GM19438 (cell line): ENCODE data around the gene KNDC1.
"Not testable (repeated sequence)": the region's sequence is repeated elsewhere in the genome, so short reads cannot be mapped to it uniquely, and the experiment has no call there.

Source experiments
- ATAC-seq: cut with Tn5 transposase; IDR thresholded peaks from one replicate; pipeline ENCODE4 v1.9.1; 2021; ENCODE audit warnings: low read depth; ENCODE audit not compliant: unreplicated experiment

The KNDC1 gene

GRCh38 chr10:133215586-133215985 is 55.6 kb downstream of the KNDC1 start:
- ATAC-seq = no peak

DNA sequence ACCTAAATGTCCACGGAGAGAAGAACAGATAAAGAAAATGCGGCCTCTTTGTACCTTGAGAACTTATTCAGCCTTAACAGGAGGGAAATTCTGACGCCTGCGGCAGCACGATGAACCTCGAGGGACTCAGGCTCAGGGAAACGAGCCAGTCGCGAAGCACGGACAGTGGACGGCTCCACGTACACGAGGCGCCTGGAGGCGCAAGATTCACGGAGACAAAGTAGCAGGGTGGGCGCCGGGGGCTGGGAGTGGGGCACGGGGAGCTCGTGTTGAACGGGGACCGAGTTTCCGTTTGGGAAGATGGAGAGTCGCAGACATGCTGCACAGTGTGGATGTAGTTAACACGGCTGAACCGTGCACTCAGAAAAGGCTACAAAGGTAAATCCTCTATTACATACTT is 56.8 kb downstream of the KNDC1 start:
- ATAC-seq = no peak

DNA sequence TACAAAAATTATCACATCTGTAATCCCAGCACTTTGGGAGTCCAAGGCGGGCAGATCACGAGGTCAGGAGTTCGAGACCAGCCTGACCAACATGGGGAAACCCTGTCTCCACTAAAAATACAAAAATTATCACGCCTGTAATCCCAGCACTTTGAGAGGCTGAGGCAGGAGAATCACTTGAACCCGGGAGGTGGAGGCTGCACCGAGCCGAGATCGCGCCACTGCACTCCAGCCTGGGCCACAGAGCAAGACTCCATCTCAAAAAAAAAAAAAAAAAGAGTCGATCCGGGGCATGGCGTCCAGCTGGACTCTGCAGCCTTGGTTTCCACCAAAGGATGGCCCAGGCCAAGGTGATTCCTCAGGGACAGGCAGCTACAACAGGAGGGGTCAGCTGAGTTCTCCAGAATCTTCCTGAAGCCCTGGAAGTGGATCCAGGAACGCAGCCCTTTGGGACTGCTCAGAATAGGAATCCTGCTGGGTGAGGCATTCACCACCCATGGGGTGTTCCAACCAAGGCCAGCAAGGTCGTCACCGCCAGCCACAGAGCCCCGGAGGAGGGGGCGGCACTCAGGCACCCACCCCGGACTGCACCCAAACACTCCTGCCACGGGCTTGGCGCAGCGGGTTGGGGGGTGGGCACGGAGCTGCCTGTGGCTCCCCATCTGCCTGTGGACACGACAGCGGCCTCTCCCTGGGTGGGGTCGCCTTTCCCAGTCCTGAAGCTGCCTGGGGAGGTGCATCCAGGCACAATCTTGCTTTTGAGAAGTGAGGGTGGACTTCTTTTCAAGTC is 58.0 kb downstream of the KNDC1 start:
- ATAC-seq = no peak

DNA sequence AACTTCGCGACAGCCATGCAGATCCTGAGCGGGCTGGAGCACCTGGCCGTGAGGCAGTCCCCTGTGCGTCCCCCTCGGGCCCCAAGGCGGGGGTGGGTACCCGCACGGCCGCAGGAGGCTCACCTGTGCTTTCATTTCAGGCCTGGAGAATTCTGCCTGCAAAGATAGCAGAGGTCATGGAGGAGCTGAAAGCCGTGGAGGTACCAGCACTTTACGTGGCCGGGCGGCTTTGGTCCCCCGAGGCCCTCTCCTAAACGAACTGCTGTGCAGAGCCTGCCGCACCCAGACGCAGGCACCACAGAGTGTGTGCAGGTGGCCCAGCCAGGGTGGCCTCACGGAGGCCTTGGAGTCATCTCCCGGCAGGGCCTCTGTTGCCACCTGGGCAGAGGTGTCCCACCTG is 58.9 kb downstream of the KNDC1 start:
- ATAC-seq = no peak

- ATAC-seq = no peak
These were observed 59.8 kb downstream of the KNDC1 start for GRCh38 chr10:133219782-133220181.

GRCh38 chr10:133221331-133221730 is 61.3 kb downstream of the KNDC1 start:
- ATAC-seq = no peak

DNA sequence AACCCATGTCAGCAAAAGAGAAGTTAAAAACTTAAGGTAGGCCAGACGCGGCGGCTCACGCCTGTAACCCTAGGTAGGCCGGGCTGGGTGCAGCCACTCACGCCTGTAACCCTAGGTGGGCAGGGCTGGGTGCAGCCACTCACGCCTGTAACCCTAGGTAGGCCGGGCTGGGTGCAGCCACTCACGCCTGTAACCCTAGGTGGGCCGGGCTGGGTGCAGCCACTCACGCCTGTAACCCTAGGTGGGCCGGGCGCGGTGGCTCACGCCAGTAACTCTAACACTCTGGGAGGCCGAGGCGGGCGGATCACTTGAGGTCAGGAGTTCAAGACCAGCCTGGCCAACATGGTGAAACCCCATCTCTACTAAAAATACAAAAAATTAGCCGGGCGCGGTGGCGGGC is 61.7 kb downstream of the KNDC1 start:
- not testable (repeated sequence) for ATAC-seq

- ATAC-seq = no peak
These were observed 64.1 kb downstream of the KNDC1 start for GRCh38 chr10:133224076-133224475.

DNA sequence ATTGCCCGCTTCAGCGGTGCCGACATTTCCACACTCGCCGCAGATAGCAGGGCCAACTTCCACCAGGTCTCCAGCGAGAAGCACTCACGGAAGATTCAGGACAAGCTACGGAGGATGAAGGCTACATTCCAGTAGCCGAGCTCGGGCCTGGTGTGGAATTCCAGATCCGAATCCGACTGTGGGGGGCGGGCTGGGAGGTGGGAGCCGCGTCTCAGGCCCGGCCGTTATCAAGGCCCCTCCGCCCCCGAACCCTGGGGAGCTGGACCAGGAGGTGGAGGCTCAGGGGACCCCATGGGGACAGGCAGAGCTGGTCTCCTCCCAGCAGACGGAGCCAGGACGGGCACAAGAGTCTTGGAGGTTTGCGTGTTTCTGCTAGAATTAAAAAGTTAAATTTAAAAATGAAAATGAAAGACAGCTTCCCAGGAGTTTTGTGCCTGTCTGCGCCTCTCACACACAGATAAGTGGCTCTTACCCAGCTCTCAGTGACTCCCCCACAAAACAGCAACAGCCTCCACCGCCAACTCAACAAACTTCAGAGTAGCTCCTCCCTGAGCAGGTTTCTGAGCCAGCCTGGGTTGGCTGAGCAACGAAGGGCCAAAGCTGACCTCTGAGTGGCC is 64.8 kb downstream of the KNDC1 start:
- ATAC-seq = no peak

DNA sequence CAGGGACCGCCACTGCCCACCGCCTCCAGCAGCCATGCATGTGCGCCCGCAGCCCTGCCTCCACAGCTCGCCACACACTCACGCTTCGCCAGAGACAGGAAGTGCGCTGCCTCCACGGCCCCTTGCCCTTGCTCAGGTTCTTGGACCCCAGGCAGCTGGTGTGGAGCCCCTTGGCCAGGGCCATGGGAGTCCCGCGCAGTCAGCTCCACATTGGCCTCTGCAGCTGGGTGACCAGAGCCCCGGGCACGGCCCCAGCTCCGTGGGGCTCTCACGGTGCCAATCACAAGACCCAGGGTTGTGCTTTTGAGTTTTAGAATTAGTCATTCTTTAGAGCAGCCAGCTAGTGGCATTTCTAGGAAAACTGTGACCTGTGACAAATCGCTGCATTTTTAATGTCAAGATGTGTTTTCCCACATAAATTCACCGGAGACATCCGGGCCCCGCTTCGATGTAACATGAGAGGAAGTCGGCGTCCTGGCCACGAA is 65.7 kb downstream of the KNDC1 start:
- ATAC-seq = no peak

GRCh38 chr10:133226251-133226808 is 66.3 kb downstream of the KNDC1 start:
- no peak for ATAC-seq

DNA sequence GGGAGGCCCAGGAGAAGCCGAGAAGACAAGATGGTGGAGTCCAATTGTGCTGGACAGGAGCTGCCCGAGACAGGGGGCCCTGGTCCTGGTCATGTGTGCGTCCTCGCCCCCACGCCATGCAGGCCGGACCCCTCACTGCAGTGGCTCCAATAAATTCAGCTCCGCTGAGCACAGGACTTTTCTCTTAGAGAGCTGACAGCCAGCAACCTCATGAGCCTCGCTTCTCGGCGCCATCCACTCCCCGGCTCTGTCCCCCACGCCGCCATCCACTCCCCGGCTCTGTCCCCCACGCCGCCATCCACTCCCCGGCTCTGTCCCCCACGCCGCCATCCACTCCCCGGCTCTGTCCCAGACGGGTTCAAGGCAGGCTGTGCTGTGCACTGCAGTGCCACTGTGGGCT is 67.2 kb downstream of the KNDC1 start:
- ATAC-seq = no peak

- no peak for ATAC-seq
These were observed 69.4 kb downstream of the KNDC1 start for GRCh38 chr10:133229265-133230043.

DNA sequence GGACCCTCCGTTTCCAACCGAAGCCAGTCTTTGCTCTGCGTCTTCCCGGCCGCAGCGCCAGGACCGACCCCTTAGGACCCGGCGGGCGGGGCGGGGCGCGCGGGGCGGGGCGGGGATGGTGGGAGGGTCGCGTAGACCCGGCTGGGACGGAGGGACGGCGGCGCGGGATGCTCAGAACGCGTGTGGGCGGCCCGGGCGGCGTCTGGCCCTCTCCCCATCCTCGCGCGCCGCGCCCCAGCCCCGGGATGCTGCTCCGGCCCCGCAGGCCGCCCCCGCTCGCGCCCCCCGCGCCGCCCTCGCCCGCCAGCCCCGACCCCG is 70.0 kb downstream of the KNDC1 start, which contains the start of gene UTF1:
Gene UTF1, plus strand, starts transcription at position 174 of the 318 bp plus-strand sequence. Its CDS starts 72 bp downstream, at position 246.
- ATAC-seq = no peak

GRCh38 chr10:133230387-133231195 is 70.6 kb downstream of the KNDC1 start:
- no peak for ATAC-seq

GRCh38 chr10:133231244-133231945 is 71.4 kb downstream of the KNDC1 start:
- ATAC-seq = no peak

- ATAC-seq = no peak
These were observed 72.0 kb downstream of the KNDC1 start for GRCh38 chr10:133231946-133232574.

GRCh38 chr10:133234796-133235195 is 74.8 kb downstream of the KNDC1 start:
- ATAC-seq = not testable (repeated sequence)

DNA sequence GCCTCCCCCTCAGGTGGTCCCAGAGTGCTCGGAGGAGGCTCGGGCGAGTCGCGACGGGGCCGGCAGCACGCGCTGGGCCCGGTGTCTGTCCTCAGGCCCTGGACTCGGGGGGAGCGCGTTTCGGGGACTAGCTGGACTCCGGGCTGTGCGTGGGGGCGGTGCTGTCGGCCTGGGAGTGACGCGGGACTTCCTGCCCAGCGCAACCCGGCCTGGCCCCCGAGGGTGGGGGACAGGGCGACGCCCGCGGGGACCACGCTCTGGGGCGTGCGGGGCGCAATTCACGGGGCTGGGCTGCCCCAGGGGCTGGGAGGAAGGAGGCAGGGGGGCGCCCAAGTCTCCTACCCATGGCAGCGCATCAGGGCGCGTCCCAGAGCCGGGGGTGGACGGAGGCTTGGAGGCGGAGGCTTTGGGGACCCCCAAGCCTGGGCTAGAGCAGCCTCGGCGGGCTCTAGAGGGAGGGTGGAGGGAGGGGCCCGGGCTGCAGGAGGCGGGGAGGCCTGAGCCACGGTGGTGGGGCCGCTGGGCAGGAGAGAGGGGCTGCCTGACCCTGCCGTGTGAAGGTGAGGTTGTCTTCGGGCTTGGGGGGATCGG is 75.3 kb downstream of the KNDC1 start:
- no peak for ATAC-seq
